CD4-positive, alpha-beta T cell treated with Interleukin-17A for 4 hours (primary cell): ENCODE data around the gene AK6.
"Not testable (repeated sequence)": the region's sequence is repeated elsewhere in the genome, so short reads cannot be mapped to it uniquely, and the experiment has no call there.

ENCODE experiments used
- DNase-seq: peaks from one replicate; pipeline ENCODE4 v3.0.0-alpha.2; 2020; ENCODE audit warnings: mixed read lengths

Gene AK6

GRCh38 chr5:69334793-69335268 lies 34.5 kb downstream of the AK6 start:
- DNase-seq: peak; percentile 86

- not testable (repeated sequence) for DNase-seq
Observed at GRCh38 chr5:69333668-69334315, 35.5 kb downstream of the AK6 start.

- DNase-seq: no peak
Observed at GRCh38 chr5:69331528-69332445, 37.5 kb downstream of the AK6 start.

- no peak for DNase-seq
Observed at GRCh38 chr5:69329905-69330489, 39.3 kb downstream of the AK6 start.

GRCh38 chr5:69326365-69326764 lies 43.0 kb downstream of the AK6 start:
- DNase-seq: no peak

- no peak for DNase-seq
Observed at GRCh38 chr5:69317391-69317790, 51.9 kb downstream of the AK6 start.

GRCh38 chr5:69315972-69316371 lies 53.3 kb downstream of the AK6 start:
- DNase-seq: no peak

- no peak for DNase-seq
Observed at GRCh38 chr5:69313428-69313827, 55.9 kb downstream of the AK6 start.

- DNase-seq: no peak
Observed at GRCh38 chr5:69312459-69313160, 56.7 kb downstream of the AK6 start.

GRCh38 chr5:69309380-69309779 lies 59.9 kb downstream of the AK6 start:
- no peak for DNase-seq

GRCh38 chr5:69308046-69308553 lies 61.2 kb downstream of the AK6 start:
- DNase-seq: no peak

GRCh38 chr5:69305512-69305911 lies 63.8 kb downstream of the AK6 start:
- DNase-seq: no peak
